Measurements from ENCODE around the gene HOMER2. TPM values are rescaled to one million over a fixed set of nuclear protein-coding genes. Genes with fewer than 3 reads are reported as not detected.
"Not testable (repeated sequence)": the region's sequence is repeated elsewhere in the genome, so short reads cannot be mapped to it uniquely, and the experiment has no call there.

The HOMER2 gene
- total RNA-seq, 2 donors from 2014 or later, result 2.3 to 5.8 TPM

DNA sequence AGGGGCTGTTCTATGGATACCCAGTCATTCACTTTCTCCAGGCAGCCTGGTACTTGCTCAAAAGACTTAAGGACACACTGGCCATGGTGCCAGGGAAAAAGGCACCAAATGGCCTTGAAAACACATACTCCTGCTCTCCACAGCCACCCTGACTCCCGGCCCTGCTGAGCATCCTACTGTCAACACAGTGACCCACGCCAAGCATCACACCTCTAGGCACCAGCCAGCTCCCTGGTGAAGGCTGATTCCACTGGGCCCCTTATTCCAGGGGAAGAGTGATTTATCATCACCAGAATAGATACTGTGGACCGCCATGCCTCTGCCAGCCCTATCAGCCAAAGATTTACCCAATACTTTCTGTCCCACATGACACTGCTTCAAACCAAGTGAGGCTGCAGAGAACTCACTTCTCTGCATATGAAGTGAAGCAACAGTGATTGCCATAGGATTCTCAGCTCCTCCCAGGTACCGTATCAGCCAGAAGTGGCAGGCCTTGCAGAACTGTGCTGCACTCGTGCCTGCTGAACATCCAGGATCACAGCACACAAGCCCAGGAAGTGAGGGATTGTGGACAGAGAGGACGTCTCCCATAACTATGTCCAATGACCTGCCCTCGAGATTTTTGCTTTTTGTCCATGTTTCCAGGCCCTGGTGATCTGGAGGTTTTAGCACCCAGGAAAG lies 79.4 kb downstream of the HOMER2 start:
- Mint-ChIP-seq H3K27ac (no peak overlapping the region), H3K27me3 (peaks cover 23% of the 10 kb centered on the region), H3K4me3 (no peak overlapping the region), H3K4me1 (no peaks in the 10 kb centered on the region), H3K36me3 (ENCODE audit: low read depth) (peaks cover 4% of the 10 kb centered on the region)
- DNase-seq (no peak), ATAC-seq (no peak)
- H3K9me3 ChIP-seq (ENCODE audit: control insufficient read depth, low read length, poor library complexity, severe bottlenecking), result no peaks in the 10 kb centered on the region

DNA sequence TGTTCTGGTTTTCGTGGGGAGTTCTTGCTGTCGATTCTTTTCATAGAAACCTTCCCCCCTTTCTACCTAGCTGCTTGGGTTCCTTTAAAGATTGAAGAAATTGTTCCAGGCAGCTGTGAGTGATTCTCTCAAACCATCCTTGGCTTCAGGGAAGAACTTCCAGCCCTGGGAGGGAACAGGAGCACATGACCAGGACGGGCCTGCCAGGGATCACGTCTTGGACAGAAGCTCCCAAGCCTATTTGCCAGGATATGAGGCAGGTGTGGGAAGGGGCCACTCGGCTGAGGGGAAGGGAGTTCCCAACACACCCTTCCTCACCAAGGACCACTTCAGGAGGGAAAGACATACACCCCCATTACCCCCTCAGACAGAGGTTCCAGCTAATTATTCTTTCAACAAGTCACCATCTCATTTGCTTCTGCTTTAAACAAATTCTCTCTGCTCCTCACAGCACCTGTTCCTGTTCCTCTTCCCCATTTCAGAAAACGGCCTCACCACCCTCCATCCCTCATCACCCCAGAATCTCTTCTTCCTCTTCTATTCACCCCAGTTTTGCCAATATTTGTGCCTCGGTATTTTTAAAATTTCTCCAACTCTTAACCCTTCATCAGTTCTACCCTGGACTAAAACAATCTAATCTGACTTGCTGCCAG lies 80.6 kb downstream of the HOMER2 start:
- Mint-ChIP-seq H3K4me3 (no peak overlapping the region), H3K27ac (no peak overlapping the region), H3K27me3 (peaks cover 23% of the 10 kb centered on the region), H3K4me1 (no peaks in the 10 kb centered on the region), H3K36me3 (ENCODE audit: low read depth) (peaks cover 4% of the 10 kb centered on the region)
- no peak for DNase-seq
- no peaks in the 10 kb centered on the region for H3K9me3 ChIP-seq (ENCODE audit: control insufficient read depth, low read length, poor library complexity, severe bottlenecking)
- ATAC-seq, result no peak

DNA sequence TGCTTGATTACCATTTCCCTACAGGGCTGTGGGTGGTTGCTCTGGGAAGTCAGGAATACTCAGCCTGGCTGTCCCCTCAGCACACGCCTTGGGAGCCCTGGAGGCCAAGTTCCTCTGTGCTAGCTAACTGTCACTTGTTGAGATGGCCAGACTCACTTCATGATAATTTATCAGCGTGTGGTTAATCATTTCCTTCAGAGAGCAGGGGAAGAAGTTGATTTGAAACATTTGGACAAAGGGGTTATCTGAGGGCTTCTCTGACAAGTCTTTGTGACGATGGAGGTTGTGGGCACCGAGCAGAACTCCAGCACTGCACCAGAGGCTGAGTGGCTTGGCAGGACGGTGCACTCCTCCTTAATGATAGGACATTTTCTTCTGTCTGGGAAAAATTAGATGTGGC lies 81.2 kb downstream of the HOMER2 start:
- DNase-seq (no peak), ATAC-seq (no peak)
- H3K27ac Mint-ChIP-seq, result no peak overlapping the region
- H3K27me3 Mint-ChIP-seq, result peaks cover 23% of the 10 kb centered on the region
- H3K4me3 Mint-ChIP-seq, result no peak overlapping the region
- H3K36me3 Mint-ChIP-seq (ENCODE audit: low read depth), result peaks cover 4% of the 10 kb centered on the region
- no peaks in the 10 kb centered on the region for H3K4me1 Mint-ChIP-seq
- no peaks in the 10 kb centered on the region for H3K9me3 ChIP-seq (ENCODE audit: control insufficient read depth, low read length, poor library complexity, severe bottlenecking)

DNA sequence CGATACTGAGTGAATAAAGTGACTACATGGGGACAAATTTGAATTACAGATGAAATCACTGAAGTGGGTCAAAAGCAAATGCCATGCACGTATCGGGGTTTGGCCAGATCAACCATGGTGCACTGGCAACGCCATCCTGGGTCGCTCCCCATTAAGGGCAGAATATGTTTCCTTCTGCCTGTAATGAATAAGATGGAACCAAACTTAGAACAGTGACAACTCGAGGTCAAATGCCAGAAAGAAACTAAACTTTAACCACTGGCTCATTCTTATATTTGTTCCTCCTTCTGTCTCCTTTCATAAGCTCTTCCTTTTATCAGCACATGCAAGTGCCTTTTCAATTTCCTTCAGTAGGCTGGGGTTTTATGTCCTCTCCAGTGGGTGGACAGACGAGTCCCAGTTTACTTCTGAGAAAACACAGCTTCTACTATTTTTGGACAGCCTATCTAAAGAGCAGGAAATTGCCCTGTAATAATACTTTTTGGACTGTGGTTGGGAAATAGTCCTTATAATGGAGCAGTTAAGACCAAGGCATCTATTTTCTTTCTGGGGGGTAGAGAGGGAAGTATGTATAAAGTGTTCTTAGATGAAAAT lies 81.7 kb downstream of the HOMER2 start:
- Mint-ChIP-seq H3K36me3 (ENCODE audit: low read depth) (peaks cover 4% of the 10 kb centered on the region), H3K27me3 (peaks cover 23% of the 10 kb centered on the region), H3K4me1 (no peaks in the 10 kb centered on the region), H3K27ac (no peak overlapping the region), H3K4me3 (no peak overlapping the region)
- H3K9me3 ChIP-seq (ENCODE audit: control insufficient read depth, low read length, poor library complexity, severe bottlenecking), result no peaks in the 10 kb centered on the region
- ATAC-seq (no peak), DNase-seq (no peak)

DNA sequence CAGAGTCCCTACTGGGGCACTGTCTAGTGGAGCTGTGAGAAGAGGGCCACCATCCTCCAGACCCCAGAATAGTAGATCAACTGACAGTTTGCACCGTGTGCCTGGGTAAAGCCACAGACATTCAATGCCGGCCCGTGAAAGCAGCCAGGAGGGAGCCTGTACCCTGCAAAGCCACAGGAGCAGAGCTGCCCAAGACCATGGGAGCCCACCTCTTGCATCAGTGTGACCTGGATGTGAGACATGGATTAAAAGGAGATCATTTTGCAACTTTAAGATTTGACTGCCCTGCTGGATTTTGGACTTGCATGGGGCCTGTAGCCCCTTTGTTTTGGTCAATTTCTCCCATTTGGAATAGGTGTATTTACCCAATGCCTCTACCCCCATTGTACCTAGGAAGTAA lies 86.5 kb downstream of the HOMER2 start:
- not testable (repeated sequence) for H3K4me3 Mint-ChIP-seq; H3K27ac Mint-ChIP-seq; H3K36me3 Mint-ChIP-seq (ENCODE audit: low read depth); DNase-seq; H3K9me3 ChIP-seq (ENCODE audit: control insufficient read depth, low read length, poor library complexity, severe bottlenecking); H3K4me1 Mint-ChIP-seq; ATAC-seq
- H3K27me3 Mint-ChIP-seq, result peaks cover 18% of the 10 kb centered on the region

DNA sequence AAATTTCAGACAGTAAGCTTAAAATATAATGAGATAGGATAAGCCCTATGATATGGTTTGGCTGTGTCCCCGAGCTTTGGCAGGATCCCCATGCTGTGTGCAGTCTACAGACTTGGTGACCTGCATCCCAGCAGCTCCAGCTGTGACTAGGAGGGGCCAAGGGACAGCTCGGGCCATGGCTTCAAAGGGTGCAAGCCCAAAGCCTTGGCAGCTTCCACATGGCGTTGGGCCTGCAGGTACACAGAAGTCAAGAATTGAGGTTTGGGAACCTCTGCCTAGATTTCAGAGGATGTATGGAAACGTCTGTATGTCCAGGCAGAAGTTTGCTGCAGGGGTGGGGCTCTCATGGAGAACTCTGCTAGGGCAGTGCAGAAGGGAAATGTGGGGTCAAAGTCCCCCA lies 86.9 kb downstream of the HOMER2 start:
- not testable (repeated sequence) for H3K9me3 ChIP-seq (ENCODE audit: control insufficient read depth, low read length, poor library complexity, severe bottlenecking); DNase-seq; ATAC-seq; H3K36me3 Mint-ChIP-seq (ENCODE audit: low read depth); H3K27ac Mint-ChIP-seq; H3K4me3 Mint-ChIP-seq; H3K4me1 Mint-ChIP-seq
- H3K27me3 Mint-ChIP-seq, result peaks cover 15% of the 10 kb centered on the region

DNA sequence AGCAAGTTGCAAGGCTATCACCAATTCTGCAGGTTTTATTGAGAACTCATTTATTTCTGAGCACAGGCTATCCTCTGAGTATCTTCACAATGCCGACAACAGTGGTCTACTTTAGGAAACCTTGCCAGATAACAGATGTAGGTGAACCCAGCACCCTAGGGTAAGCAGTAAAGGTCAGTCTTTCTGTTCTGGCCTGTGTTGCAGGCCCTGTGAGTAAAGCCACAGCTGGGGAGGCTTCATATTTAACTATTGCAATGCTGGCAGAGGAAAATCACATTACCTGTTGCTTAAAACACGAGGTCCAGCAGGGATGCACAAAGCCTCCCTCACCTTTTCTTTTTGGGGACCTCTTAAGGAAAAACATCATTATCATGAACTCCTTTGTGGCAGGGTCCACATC lies 87.6 kb downstream of the HOMER2 start:
- H3K36me3 Mint-ChIP-seq (ENCODE audit: low read depth), result no peaks in the 10 kb centered on the region
- no peaks in the 10 kb centered on the region for H3K9me3 ChIP-seq (ENCODE audit: control insufficient read depth, low read length, poor library complexity, severe bottlenecking)
- no peak overlapping the region for H3K4me3 Mint-ChIP-seq
- ATAC-seq (no peak), DNase-seq (no peak)
- no peaks in the 10 kb centered on the region for H3K4me1 Mint-ChIP-seq
- no peak overlapping the region for H3K27ac Mint-ChIP-seq
- peaks cover 15% of the 10 kb centered on the region for H3K27me3 Mint-ChIP-seq

DNA sequence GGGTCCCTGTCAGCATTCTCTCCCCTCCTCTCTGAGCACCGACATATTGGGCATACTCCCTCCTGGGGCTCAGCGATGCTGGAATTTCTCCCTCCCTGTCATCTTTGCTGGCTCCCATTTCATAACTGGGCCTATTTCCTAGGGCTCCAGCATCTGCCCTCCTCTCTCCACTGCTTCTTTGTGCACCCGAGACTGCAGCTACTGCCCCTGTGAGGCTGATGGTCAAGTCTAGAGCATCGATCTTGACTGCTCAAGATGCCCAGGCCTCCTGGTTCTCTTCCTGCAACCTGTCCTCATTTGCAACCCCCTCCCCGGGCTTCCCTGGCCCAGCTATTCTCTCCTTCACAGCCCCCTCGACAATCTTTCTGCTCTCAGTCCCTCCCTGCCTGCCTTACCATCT lies 89.6 kb downstream of the HOMER2 start:
- Mint-ChIP-seq H3K4me3 (no peak overlapping the region), H3K36me3 (ENCODE audit: low read depth) (peaks cover 3% of the 10 kb centered on the region), H3K27me3 (peaks cover 22% of the 10 kb centered on the region), H3K27ac (no peak overlapping the region), H3K4me1 (no peaks in the 10 kb centered on the region)
- H3K9me3 ChIP-seq (ENCODE audit: control insufficient read depth, low read length, poor library complexity, severe bottlenecking), result no peaks in the 10 kb centered on the region
- ATAC-seq (no peak), DNase-seq (no peak)

DNA sequence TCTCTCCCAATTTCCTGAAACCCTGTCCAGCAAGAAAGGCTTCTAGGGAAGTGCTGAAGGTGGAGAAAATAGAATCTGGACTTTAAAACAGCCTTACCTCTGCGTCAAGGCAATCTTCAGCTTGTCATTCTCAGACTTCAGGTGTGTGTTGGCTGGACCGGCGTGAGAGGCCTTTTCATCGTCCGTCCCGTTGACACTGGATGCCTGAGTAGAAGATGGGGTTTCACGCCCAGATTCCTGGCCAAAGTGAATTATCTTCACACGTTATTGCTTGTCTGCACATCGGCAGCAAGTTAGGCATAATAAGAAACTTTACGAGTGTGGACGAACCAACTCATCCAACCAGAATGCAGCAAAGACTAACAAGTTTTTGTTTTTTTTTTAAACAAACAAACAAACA lies 93.6 kb downstream of the HOMER2 start:
- no peak overlapping the region for H3K4me3 Mint-ChIP-seq
- peaks cover 2% of the 10 kb centered on the region for H3K4me1 Mint-ChIP-seq
- ATAC-seq (no peak), DNase-seq (no peak)
- H3K9me3 ChIP-seq (ENCODE audit: control insufficient read depth, low read length, poor library complexity, severe bottlenecking), result no peaks in the 10 kb centered on the region
- peaks cover 22% of the 10 kb centered on the region for H3K27me3 Mint-ChIP-seq
- H3K27ac Mint-ChIP-seq, result no peak overlapping the region
- H3K36me3 Mint-ChIP-seq (ENCODE audit: low read depth), result peaks cover 3% of the 10 kb centered on the region

DNA sequence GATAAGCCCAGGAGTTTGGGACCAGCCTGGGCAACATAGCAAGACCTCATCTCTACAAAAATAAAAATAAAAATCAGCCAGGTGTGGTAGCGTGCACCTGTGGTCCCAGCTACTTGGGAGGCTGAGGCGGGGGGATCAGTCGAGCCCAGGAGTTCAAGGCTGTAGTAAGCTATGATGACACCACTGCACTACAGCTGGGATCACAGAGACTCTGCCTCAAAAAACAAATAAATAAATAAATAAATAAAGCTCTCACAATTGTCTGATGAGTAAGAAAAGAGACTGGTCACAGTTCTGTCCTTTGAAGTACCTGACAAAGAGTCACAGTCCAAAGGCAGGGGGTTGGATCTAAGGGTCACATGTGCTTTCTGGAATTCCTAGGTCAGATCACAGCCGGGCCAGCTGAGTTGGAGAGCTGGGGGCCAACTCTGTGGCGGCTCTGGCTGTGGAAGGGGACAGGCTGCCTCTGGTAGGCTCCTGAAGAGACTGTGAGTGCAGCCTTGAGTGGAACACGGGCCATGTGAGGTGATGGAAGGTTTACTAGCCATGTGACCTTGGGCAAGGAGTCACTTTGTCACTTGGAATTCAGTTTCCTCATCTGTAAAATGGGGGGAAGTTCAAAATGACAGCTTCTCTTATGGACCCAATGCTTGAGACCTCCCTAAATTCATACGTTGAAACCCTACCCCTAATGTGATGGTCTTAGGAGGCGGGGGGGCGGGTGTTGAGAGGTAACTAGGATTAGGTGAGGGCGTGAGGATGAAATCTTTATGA lies 95.9 kb downstream of the HOMER2 start:
- no peak overlapping the region for H3K4me3 Mint-ChIP-seq
- no peaks in the 10 kb centered on the region for H3K9me3 ChIP-seq (ENCODE audit: control insufficient read depth, low read length, poor library complexity, severe bottlenecking)
- no peak overlapping the region for H3K27ac Mint-ChIP-seq
- H3K27me3 Mint-ChIP-seq, result peaks cover 13% of the 10 kb centered on the region
- ATAC-seq (no peak), DNase-seq (no peak)
- H3K36me3 Mint-ChIP-seq (ENCODE audit: low read depth), result peaks cover 3% of the 10 kb centered on the region
- H3K4me1 Mint-ChIP-seq, result peaks cover 4% of the 10 kb centered on the region

DNA sequence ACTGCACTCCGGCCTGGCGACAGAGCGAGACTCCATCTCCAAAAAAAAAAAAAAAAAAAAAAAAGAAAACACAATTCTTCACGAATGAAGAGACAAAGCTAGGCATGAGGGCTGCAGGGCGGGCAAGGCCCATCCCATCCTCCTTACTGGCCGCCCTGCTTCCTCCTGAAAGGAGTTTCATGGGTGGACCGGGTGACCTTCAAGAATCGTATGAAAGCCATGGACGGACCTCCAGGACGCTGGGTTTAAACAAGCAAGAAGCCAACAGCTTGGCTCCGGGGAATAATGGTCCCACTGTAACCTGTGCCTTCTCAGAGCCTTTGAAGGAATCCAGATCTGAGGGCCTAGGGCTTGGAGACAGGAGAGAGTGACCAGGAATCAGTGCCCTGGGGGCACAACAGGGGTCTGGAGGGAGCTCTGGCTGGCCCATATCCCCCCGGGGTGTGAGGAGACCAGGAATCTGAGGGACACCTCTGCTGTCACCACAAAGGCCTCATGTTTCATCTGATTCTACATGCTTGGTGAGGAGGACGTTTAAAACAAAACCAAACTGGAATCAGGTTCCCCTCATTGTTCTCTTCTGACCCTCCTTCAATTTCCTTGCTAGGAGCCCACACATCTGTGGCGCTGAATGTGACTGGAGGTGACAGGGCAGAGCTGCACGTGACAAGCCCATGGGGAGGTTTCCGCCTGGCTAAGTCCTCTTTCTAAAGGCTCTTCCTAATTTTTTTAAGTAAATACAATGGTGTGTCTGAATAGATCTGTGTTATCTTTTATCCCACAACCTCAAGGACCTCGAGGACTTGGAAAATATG lies 97.0 kb downstream of the HOMER2 start:
- DNase-seq (no peak), ATAC-seq (no peak)
- peaks cover 3% of the 10 kb centered on the region for H3K36me3 Mint-ChIP-seq (ENCODE audit: low read depth)
- peaks cover 4% of the 10 kb centered on the region for H3K4me1 Mint-ChIP-seq
- H3K27ac Mint-ChIP-seq, result no peak overlapping the region
- H3K9me3 ChIP-seq (ENCODE audit: control insufficient read depth, low read length, poor library complexity, severe bottlenecking), result no peaks in the 10 kb centered on the region
- H3K27me3 Mint-ChIP-seq, result peaks cover 13% of the 10 kb centered on the region
- no peak overlapping the region for H3K4me3 Mint-ChIP-seq

DNA sequence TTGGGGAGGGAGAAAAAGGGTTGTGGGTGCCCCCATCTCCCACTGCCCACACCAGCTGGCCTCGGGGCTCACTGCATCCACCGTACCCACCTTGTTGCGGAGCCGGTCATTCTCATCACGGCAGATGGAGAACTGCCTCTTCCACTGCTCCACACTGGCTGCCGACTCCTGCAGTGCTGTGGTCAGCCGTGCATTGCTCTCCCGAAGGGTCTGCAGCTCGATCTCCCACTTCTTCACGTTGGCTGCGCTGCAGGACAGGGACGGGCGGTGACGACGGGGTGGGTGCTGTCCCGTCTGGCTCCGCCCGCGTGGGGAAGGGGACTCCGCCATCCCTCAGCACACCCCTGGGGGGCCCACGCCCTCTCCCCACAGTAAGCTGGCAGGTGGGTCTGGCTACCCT lies 98.0 kb downstream of the HOMER2 start:
- peaks cover 7% of the 10 kb centered on the region for H3K4me1 Mint-ChIP-seq
- ATAC-seq, result no peak
- H3K9me3 ChIP-seq (ENCODE audit: control insufficient read depth, low read length, poor library complexity, severe bottlenecking), result no peaks in the 10 kb centered on the region
- no peak overlapping the region for H3K4me3 Mint-ChIP-seq
- no peak for DNase-seq
- H3K36me3 Mint-ChIP-seq (ENCODE audit: low read depth), result peaks cover 3% of the 10 kb centered on the region
- peaks cover 13% of the 10 kb centered on the region for H3K27me3 Mint-ChIP-seq
- no peak overlapping the region for H3K27ac Mint-ChIP-seq

All from T-helper 17 cell (primary cell).